Left ventricle myocardium superior (tissue), 1 donor: Measurements from ENCODE around the gene LGALS16. TPM values are rescaled to one million over a fixed set of nuclear protein-coding genes. Genes with fewer than 3 reads are reported as not detected.

Experiments used
- ATAC-seq: fragments of 200-7000 bp; cut with Tn5 transposase; one replicate; pipeline ENCODE4 v1.9.1; 2020; ENCODE audit warnings: mild to moderate bottlenecking, moderate library complexity
- DNase-seq: peaks from one replicate; pipeline ENCODE4 v3.0.0-alpha.2; 2020
- intact Hi-C: fragments of 100-400 bp; cut with micrococcal nuclease; formaldehyde crosslinking; loops from one replicate; pipeline ENCODE4 v1.11.0; 2022
- total RNA-seq: library from RNA; stranded (reverse); fragmentation: NEBNext Ultra II Directional; extraction: Animal tissue kit (Norgen Biotek cat#: 25700); gene quantifications from one replicate; pipeline ENCODE4 v1.2.1, GENCODE V29; 2021
- donor health status: DM: no; HTN: yes; CAD: no; lungs with severe emphysema.

Gene LGALS16
- total RNA-seq, 1 donor from 2014 or later, result not detected

DNA sequence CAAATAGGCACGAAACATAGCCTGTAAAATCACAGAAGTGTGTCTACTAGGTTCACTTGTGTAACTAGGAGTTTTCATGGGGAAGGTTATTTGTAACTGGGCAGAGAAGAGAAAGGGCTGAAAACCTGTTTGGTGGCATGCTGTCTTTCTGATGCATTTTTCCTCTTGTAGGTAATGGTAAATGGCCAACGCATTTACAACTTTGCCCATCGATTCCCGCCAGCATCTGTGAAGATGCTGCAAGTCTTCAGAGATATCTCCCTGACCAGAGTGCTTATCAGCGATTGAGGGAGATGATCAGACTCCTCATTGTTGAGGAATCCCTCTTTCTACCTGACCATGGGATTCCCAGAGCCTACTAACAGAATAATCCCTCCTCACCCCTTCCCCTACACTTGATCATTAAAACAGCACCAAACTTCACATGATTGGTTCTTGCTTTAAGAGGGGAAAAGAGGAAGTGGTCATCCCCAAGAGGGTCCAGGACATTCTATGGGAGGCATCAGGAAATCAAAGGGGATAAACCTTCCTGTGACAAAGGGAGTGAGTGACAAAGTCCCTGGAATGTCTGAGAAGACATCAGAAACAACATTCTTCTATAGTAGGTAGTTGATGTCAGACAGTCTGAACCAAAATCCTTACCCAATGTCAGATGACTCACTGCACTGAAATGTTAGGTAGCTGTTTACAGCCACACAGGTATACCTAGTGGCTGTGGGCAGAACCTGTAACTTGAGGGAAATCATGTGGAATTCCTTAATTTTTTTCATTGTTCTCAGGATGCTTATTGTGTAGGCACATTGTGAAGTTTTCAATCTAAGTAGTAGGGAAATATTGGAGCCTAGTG lies 53.5 kb downstream of the LGALS16 start:
- no peak for DNase-seq
- intact Hi-C loops, result no loop called here
- no peak for ATAC-seq

Other genes starting within 250 kb of the LGALS16 start
- 53.0 TPM for gene ZFP36, start 249.1 kb upstream of the LGALS16 start, total RNA-seq
- gene PLEKHG2, start 243.2 kb upstream of the LGALS16 start, total RNA-seq, result 11.6 TPM
- gene RPS16, start 220.0 kb upstream of the LGALS16 start, total RNA-seq, result 1,154 TPM
- gene SUPT5H, start 210.3 kb upstream of the LGALS16 start, total RNA-seq, result 85.8 TPM
- 75.3 TPM for gene TIMM50, start 175.1 kb upstream of the LGALS16 start, total RNA-seq
- not detected for gene DLL3, start 157.0 kb upstream of the LGALS16 start, total RNA-seq
- gene SELENOV, start 140.8 kb upstream of the LGALS16 start, total RNA-seq, result not detected
- 2.0 TPM for gene EID2B, start 123.1 kb upstream of the LGALS16 start, total RNA-seq
- 9.9 TPM for gene EID2, start 115.8 kb upstream of the LGALS16 start, total RNA-seq
- gene LGALS13, start 53.4 kb upstream of the LGALS16 start, total RNA-seq, result not detected
- gene LGALS14, start 48.6 kb downstream of the LGALS16 start, total RNA-seq, result not detected
- not detected for gene CLC, start 82.1 kb downstream of the LGALS16 start, total RNA-seq
- gene LEUTX, start 122.9 kb downstream of the LGALS16 start, total RNA-seq, result not detected
- 27.3 TPM for gene DYRK1B, start 178.2 kb downstream of the LGALS16 start, total RNA-seq
- 57.3 TPM for gene FBL, start 190.5 kb downstream of the LGALS16 start, total RNA-seq